ENCODE measurements around the gene STRN.
"Not testable (repeated sequence)": the region's sequence is repeated elsewhere in the genome, so short reads cannot be mapped to it uniquely, and the experiment has no call there.

Gene STRN

GRCh38 chr2:36911012-36911411 is 55.3 kb downstream of the STRN start:
- Mint-ChIP-seq H3K36me3 (ENCODE audit: low read depth) (peaks cover 9% of the 10 kb centered on the region), H3K4me1 (ENCODE audit: low read depth) (peaks cover 5% of the 10 kb centered on the region), H3K27ac (no peak overlapping the region), H3K9me3 (no peaks in the 10 kb centered on the region), H3K27me3 (no peaks in the 10 kb centered on the region), H3K4me3 (no peak overlapping the region)
- intact Hi-C loops (cut with micrococcal nuclease) = no loop called here

GRCh38 chr2:36906277-36906676 is 60.1 kb downstream of the STRN start:
- intact Hi-C loops (cut with micrococcal nuclease) = no loop called here
- H3K9me3 Mint-ChIP-seq = no peaks in the 10 kb centered on the region
- no peaks in the 10 kb centered on the region for H3K4me1 Mint-ChIP-seq (ENCODE audit: low read depth)

GRCh38 chr2:36904636-36905035 is 61.7 kb downstream of the STRN start:
- H3K4me1 Mint-ChIP-seq (ENCODE audit: low read depth) = no peaks in the 10 kb centered on the region
- no peak overlapping the region for H3K4me3 Mint-ChIP-seq
- no peaks in the 10 kb centered on the region for H3K9me3 Mint-ChIP-seq
- H3K27me3 Mint-ChIP-seq = no peaks in the 10 kb centered on the region
- H3K27ac Mint-ChIP-seq = no peak overlapping the region
- peaks cover 27% of the 10 kb centered on the region for H3K36me3 Mint-ChIP-seq (ENCODE audit: low read depth)
- intact Hi-C loops (cut with micrococcal nuclease) = no loop called here

More at GRCh38 chr2:36906277-36906676, 60.1 kb downstream of the STRN start:
- H3K36me3 Mint-ChIP-seq (ENCODE audit: low read depth) = peaks cover 15% of the 10 kb centered on the region
- no peak overlapping the region for H3K4me3 Mint-ChIP-seq
- no peaks in the 10 kb centered on the region for H3K27me3 Mint-ChIP-seq
- no peak overlapping the region for H3K27ac Mint-ChIP-seq

- H3K36me3 Mint-ChIP-seq (ENCODE audit: low read depth) = peaks cover 35% of the 10 kb centered on the region
- no peaks in the 10 kb centered on the region for H3K9me3 Mint-ChIP-seq
- no peak overlapping the region for H3K4me3 Mint-ChIP-seq
- no peak overlapping the region for H3K27ac Mint-ChIP-seq
- no peaks in the 10 kb centered on the region for H3K4me1 Mint-ChIP-seq (ENCODE audit: low read depth)
- intact Hi-C loops (cut with micrococcal nuclease) = no loop called here
- no peaks in the 10 kb centered on the region for H3K27me3 Mint-ChIP-seq
These were observed 63.8 kb downstream of the STRN start for GRCh38 chr2:36902385-36903120.

- Mint-ChIP-seq H3K36me3 (ENCODE audit: low read depth) (peaks cover 53% of the 10 kb centered on the region), H3K27me3 (no peaks in the 10 kb centered on the region), H3K9me3 (no peaks in the 10 kb centered on the region), H3K4me1 (ENCODE audit: low read depth) (no peaks in the 10 kb centered on the region), H3K27ac (no peak overlapping the region), H3K4me3 (no peak overlapping the region)
- intact Hi-C loops (cut with micrococcal nuclease) = no loop called here
These were observed 73.5 kb downstream of the STRN start for GRCh38 chr2:36892805-36893204.

- Mint-ChIP-seq H3K27ac (no peak overlapping the region), H3K4me1 (ENCODE audit: low read depth) (no peaks in the 10 kb centered on the region), H3K36me3 (ENCODE audit: low read depth) (peaks cover 58% of the 10 kb centered on the region), H3K9me3 (no peaks in the 10 kb centered on the region), H3K27me3 (no peaks in the 10 kb centered on the region), H3K4me3 (no peak overlapping the region)
- intact Hi-C loops (cut with micrococcal nuclease) = no loop called here
These were observed 76.5 kb downstream of the STRN start for GRCh38 chr2:36889795-36890194.

- H3K4me1 Mint-ChIP-seq (ENCODE audit: low read depth); H3K27ac Mint-ChIP-seq; intact Hi-C loops (cut with micrococcal nuclease): not testable (repeated sequence)
These were observed 79.2 kb downstream of the STRN start for GRCh38 chr2:36887095-36887494.

GRCh38 chr2:36886664-36887063 is 79.7 kb downstream of the STRN start:
- Mint-ChIP-seq H3K27me3 (no peaks in the 10 kb centered on the region), H3K36me3 (ENCODE audit: low read depth) (peaks cover 62% of the 10 kb centered on the region), H3K9me3 (no peaks in the 10 kb centered on the region), H3K4me3 (no peak overlapping the region), H3K4me1 (ENCODE audit: low read depth) (no peaks in the 10 kb centered on the region), H3K27ac (no peak overlapping the region)
- intact Hi-C loops (cut with micrococcal nuclease) = no loop called here

More at GRCh38 chr2:36887095-36887494, 79.2 kb downstream of the STRN start:
- H3K4me3 Mint-ChIP-seq, H3K9me3 Mint-ChIP-seq, H3K27me3 Mint-ChIP-seq: not testable (repeated sequence)
- H3K36me3 Mint-ChIP-seq (ENCODE audit: low read depth) = peaks cover 66% of the 10 kb centered on the region

- H3K4me3 Mint-ChIP-seq = no peak overlapping the region
- no peak overlapping the region for H3K27ac Mint-ChIP-seq
- H3K36me3 Mint-ChIP-seq (ENCODE audit: low read depth) = peaks cover 54% of the 10 kb centered on the region
- no peaks in the 10 kb centered on the region for H3K4me1 Mint-ChIP-seq (ENCODE audit: low read depth)
- H3K9me3 Mint-ChIP-seq = no peaks in the 10 kb centered on the region
- H3K27me3 Mint-ChIP-seq = no peaks in the 10 kb centered on the region
- intact Hi-C loops (cut with micrococcal nuclease) = no loop called here
These were observed 80.7 kb downstream of the STRN start for GRCh38 chr2:36885605-36886004.

GRCh38 chr2:36882532-36882931 is 83.8 kb downstream of the STRN start:
- Mint-ChIP-seq H3K4me3 (no peak overlapping the region), H3K36me3 (ENCODE audit: low read depth) (peaks cover 58% of the 10 kb centered on the region), H3K27me3 (no peaks in the 10 kb centered on the region), H3K27ac (no peak overlapping the region), H3K4me1 (ENCODE audit: low read depth) (no peaks in the 10 kb centered on the region), H3K9me3 (no peaks in the 10 kb centered on the region)
- intact Hi-C loops (cut with micrococcal nuclease) = no loop called here

- H3K36me3 Mint-ChIP-seq (ENCODE audit: low read depth) = peaks cover 62% of the 10 kb centered on the region
- no peaks in the 10 kb centered on the region for H3K9me3 Mint-ChIP-seq
- intact Hi-C loops (cut with micrococcal nuclease) = no loop called here
- no peak overlapping the region for H3K27ac Mint-ChIP-seq
- no peaks in the 10 kb centered on the region for H3K4me1 Mint-ChIP-seq (ENCODE audit: low read depth)
- H3K4me3 Mint-ChIP-seq = no peak overlapping the region
- H3K27me3 Mint-ChIP-seq = no peaks in the 10 kb centered on the region
These were observed 84.5 kb downstream of the STRN start for GRCh38 chr2:36881816-36882215.

GRCh38 chr2:36878429-36878828 is 87.9 kb downstream of the STRN start:
- Mint-ChIP-seq H3K27ac (no peak overlapping the region), H3K4me1 (ENCODE audit: low read depth) (peaks cover 5% of the 10 kb centered on the region), H3K27me3 (no peaks in the 10 kb centered on the region), H3K36me3 (ENCODE audit: low read depth) (peaks cover 75% of the 10 kb centered on the region), H3K9me3 (peaks cover 20% of the 10 kb centered on the region), H3K4me3 (no peak overlapping the region)
- intact Hi-C loops (cut with micrococcal nuclease) = no loop called here

GRCh38 chr2:36871068-36871707 is 95.1 kb downstream of the STRN start:
- no peaks in the 10 kb centered on the region for H3K27me3 Mint-ChIP-seq
- H3K4me3 Mint-ChIP-seq = no peak overlapping the region
- intact Hi-C loops (cut with micrococcal nuclease) = no loop called here
- H3K36me3 Mint-ChIP-seq (ENCODE audit: low read depth) = peaks cover 76% of the 10 kb centered on the region
- H3K9me3 Mint-ChIP-seq = peaks cover 17% of the 10 kb centered on the region
- H3K27ac Mint-ChIP-seq = no peak overlapping the region
- H3K4me1 Mint-ChIP-seq (ENCODE audit: low read depth) = peaks cover 14% of the 10 kb centered on the region

GRCh38 chr2:36869606-36870005 is 96.7 kb downstream of the STRN start:
- Mint-ChIP-seq H3K36me3 (ENCODE audit: low read depth) (peaks cover 76% of the 10 kb centered on the region), H3K4me3 (no peak overlapping the region), H3K4me1 (ENCODE audit: low read depth) (peaks cover 14% of the 10 kb centered on the region), H3K27ac (no peak overlapping the region), H3K9me3 (peaks cover 9% of the 10 kb centered on the region), H3K27me3 (no peaks in the 10 kb centered on the region)
- intact Hi-C loops (cut with micrococcal nuclease) = no loop called here

- Mint-ChIP-seq H3K4me3 (no peak overlapping the region), H3K27ac (no peak overlapping the region), H3K36me3 (ENCODE audit: low read depth) (peaks cover 88% of the 10 kb centered on the region), H3K4me1 (ENCODE audit: low read depth) (peaks cover 9% of the 10 kb centered on the region), H3K9me3 (no peaks in the 10 kb centered on the region), H3K27me3 (no peaks in the 10 kb centered on the region)
- intact Hi-C loops (cut with micrococcal nuclease) = no loop called here
These were observed 104.4 kb downstream of the STRN start for GRCh38 chr2:36861896-36862295.
